ENCODE results near the gene CAMK2D.
A peak's percentile ranks its signal among the peaks of the same experiment; 100 is the strongest.

The CAMK2D gene

GRCh38 chr4:113524505-113525186 lies 236.9 kb downstream of the CAMK2D start:
- in situ Hi-C loops (cut with HindIII; ENCODE audit: low pct_ligation_motif_present, low pct_unique_long_range_greater_than_20kb, low sequenced_read_pairs) = no loop called here
- DNase-seq = no peak

- in situ Hi-C loops (cut with HindIII; ENCODE audit: low pct_ligation_motif_present, low pct_unique_long_range_greater_than_20kb, low sequenced_read_pairs) = no loop called here
- no peak for DNase-seq
Measured at GRCh38 chr4:113524096-113524495, 237.4 kb downstream of the CAMK2D start.

GRCh38 chr4:113522433-113522832 lies 239.1 kb downstream of the CAMK2D start:
- in situ Hi-C loops (cut with HindIII; ENCODE audit: low pct_ligation_motif_present, low pct_unique_long_range_greater_than_20kb, low sequenced_read_pairs) = no loop called here
- no peak for DNase-seq

GRCh38 chr4:113513382-113513781 lies 248.2 kb downstream of the CAMK2D start:
- in situ Hi-C loops (cut with HindIII; ENCODE audit: low pct_ligation_motif_present, low pct_unique_long_range_greater_than_20kb, low sequenced_read_pairs) = no loop called here

GRCh38 chr4:113512880-113513279 lies 248.7 kb downstream of the CAMK2D start:
- in situ Hi-C loops (cut with HindIII; ENCODE audit: low pct_ligation_motif_present, low pct_unique_long_range_greater_than_20kb, low sequenced_read_pairs) = no loop called here
- DNase-seq = no peak

More at GRCh38 chr4:113513382-113513781, 248.2 kb downstream of the CAMK2D start:
- DNase-seq = no peak

- in situ Hi-C loops (cut with HindIII; ENCODE audit: low pct_ligation_motif_present, low pct_unique_long_range_greater_than_20kb, low sequenced_read_pairs) = no loop called here
- DNase-seq = no peak
Measured at GRCh38 chr4:113511944-113512343, 249.6 kb downstream of the CAMK2D start.

GRCh38 chr4:113509851-113510250 lies 251.7 kb downstream of the CAMK2D start:
- no peak for DNase-seq
- in situ Hi-C loops (cut with HindIII; ENCODE audit: low pct_ligation_motif_present, low pct_unique_long_range_greater_than_20kb, low sequenced_read_pairs) = no loop called here

- in situ Hi-C loops (cut with HindIII; ENCODE audit: low pct_ligation_motif_present, low pct_unique_long_range_greater_than_20kb, low sequenced_read_pairs) = no loop called here
- no peak for DNase-seq
Measured at GRCh38 chr4:113505044-113505443, 256.5 kb downstream of the CAMK2D start.

- in situ Hi-C loops (cut with HindIII; ENCODE audit: low pct_ligation_motif_present, low pct_unique_long_range_greater_than_20kb, low sequenced_read_pairs) = no loop called here
- no peak for DNase-seq
Measured at GRCh38 chr4:113504422-113504821, 257.1 kb downstream of the CAMK2D start.

GRCh38 chr4:113503691-113504090 lies 257.8 kb downstream of the CAMK2D start:
- in situ Hi-C loops (cut with HindIII; ENCODE audit: low pct_ligation_motif_present, low pct_unique_long_range_greater_than_20kb, low sequenced_read_pairs) = no loop called here
- DNase-seq = no peak

GRCh38 chr4:113502906-113503305 lies 258.6 kb downstream of the CAMK2D start:
- in situ Hi-C loops (cut with HindIII; ENCODE audit: low pct_ligation_motif_present, low pct_unique_long_range_greater_than_20kb, low sequenced_read_pairs) = no loop called here
- DNase-seq = no peak

GRCh38 chr4:113502476-113502875 lies 259.1 kb downstream of the CAMK2D start:
- in situ Hi-C loops (cut with HindIII; ENCODE audit: low pct_ligation_motif_present, low pct_unique_long_range_greater_than_20kb, low sequenced_read_pairs) = no loop called here
- DNase-seq = no peak

- in situ Hi-C loops (cut with HindIII; ENCODE audit: low pct_ligation_motif_present, low pct_unique_long_range_greater_than_20kb, low sequenced_read_pairs) = no loop called here
- DNase-seq = no peak
Measured at GRCh38 chr4:113500424-113500823, 261.1 kb downstream of the CAMK2D start.

- DNase-seq = peak; percentile 2
- in situ Hi-C loops (cut with HindIII; ENCODE audit: low pct_ligation_motif_present, low pct_unique_long_range_greater_than_20kb, low sequenced_read_pairs) = no loop called here
Measured at GRCh38 chr4:113499696-113500095, 261.8 kb downstream of the CAMK2D start.

GRCh38 chr4:113499166-113499565 lies 262.4 kb downstream of the CAMK2D start:
- DNase-seq = no peak
- in situ Hi-C loops (cut with HindIII; ENCODE audit: low pct_ligation_motif_present, low pct_unique_long_range_greater_than_20kb, low sequenced_read_pairs) = no loop called here

- in situ Hi-C loops (cut with HindIII; ENCODE audit: low pct_ligation_motif_present, low pct_unique_long_range_greater_than_20kb, low sequenced_read_pairs) = no loop called here
- DNase-seq = no peak
Measured at GRCh38 chr4:113497154-113497884, 264.2 kb downstream of the CAMK2D start.

GRCh38 chr4:113496698-113497097 lies 264.8 kb downstream of the CAMK2D start:
- no peak for DNase-seq
- in situ Hi-C loops (cut with HindIII; ENCODE audit: low pct_ligation_motif_present, low pct_unique_long_range_greater_than_20kb, low sequenced_read_pairs) = no loop called here

GRCh38 chr4:113495790-113496189 lies 265.7 kb downstream of the CAMK2D start:
- DNase-seq = no peak
- in situ Hi-C loops (cut with HindIII; ENCODE audit: low pct_ligation_motif_present, low pct_unique_long_range_greater_than_20kb, low sequenced_read_pairs) = no loop called here

- in situ Hi-C loops (cut with HindIII; ENCODE audit: low pct_ligation_motif_present, low pct_unique_long_range_greater_than_20kb, low sequenced_read_pairs) = no loop called here
- DNase-seq = no peak
Measured at GRCh38 chr4:113483131-113483530, 278.4 kb downstream of the CAMK2D start.

GRCh38 chr4:113482325-113482724 lies 279.2 kb downstream of the CAMK2D start:
- DNase-seq = no peak
- in situ Hi-C loops (cut with HindIII; ENCODE audit: low pct_ligation_motif_present, low pct_unique_long_range_greater_than_20kb, low sequenced_read_pairs) = no loop called here

All from ACHN (cell line).